Measurements from ENCODE around the gene GRIK5. TPM values are rescaled to one million over a fixed set of nuclear protein-coding genes. Genes with fewer than 3 reads are reported as not detected.

Gene GRIK5
- total RNA-seq, 1 donor from 2014 or later, result 0.09 TPM

- Mint-ChIP-seq H3K4me1 (peaks cover 54% of the 10 kb centered on the region), H3K9me3 (no peaks in the 10 kb centered on the region), H3K27ac (peak overlapping the region; percentile 79), H3K36me3 (ENCODE audit: low read depth) (peaks cover 36% of the 10 kb centered on the region), H3K27me3 (no peaks in the 10 kb centered on the region), H3K4me3 (no peak overlapping the region)
- ChIA-PET CTCF (no interaction called here), POLR2A (interaction anchor here (0.7 to 2.5 kb wide), 3 partner anchors 8 to 90 kb away, joined by 4 to 21 read pairs (median 15); partner anchors contain the start of gene ZNF574)
- ATAC-seq (ENCODE audit: low read depth), result peak; percentile 13
- intact Hi-C loops (cut with micrococcal nuclease), result no loop called here
- no peak for DNase-seq
- no peak for TF ChIP-seq CTCF (IDR thresholded peaks at IDR 0.05)
Measured at GRCh38 chr19:42086188-42086736, 16.3 kb upstream of the GRIK5 start.

GRCh38 chr19:42083537-42083936 lies 13.5 kb upstream of the GRIK5 start:
- Mint-ChIP-seq H3K36me3 (ENCODE audit: low read depth) (peaks cover 45% of the 10 kb centered on the region), H3K9me3 (no peaks in the 10 kb centered on the region), H3K27me3 (no peaks in the 10 kb centered on the region), H3K4me3 (no peak overlapping the region), H3K4me1 (peaks cover 31% of the 10 kb centered on the region), H3K27ac (no peak overlapping the region)
- DNase-seq (no peak), ATAC-seq (ENCODE audit: low read depth) (no peak)
- no peak for TF ChIP-seq CTCF (IDR thresholded peaks at IDR 0.05)
- CTCF ChIA-PET, result no interaction called here
- POLR2A ChIA-PET, result interaction anchor here (2.5 kb wide), 1 partner anchor 7 kb away, joined by 21 read pairs; the partner anchor contains the start of gene ZNF574
- intact Hi-C loops (cut with micrococcal nuclease), result no loop called here

GRCh38 chr19:42081584-42082203 lies 11.7 kb upstream of the GRIK5 start:
- ChIA-PET CTCF (interaction anchor here (0.7 to 1.1 kb wide), 6 partner anchors 27 to 319 kb away, joined by 3 read pairs; no protein-coding TSS in a partner anchor), POLR2A (interaction anchor here (0.6 to 2.4 kb wide), 6 partner anchors 9 to 130 kb away, joined by 3 to 10 read pairs (median 5); no protein-coding TSS in a partner anchor)
- Mint-ChIP-seq H3K27me3 (no peaks in the 10 kb centered on the region), H3K4me3 (no peak overlapping the region), H3K9me3 (no peaks in the 10 kb centered on the region), H3K36me3 (ENCODE audit: low read depth) (peaks cover 59% of the 10 kb centered on the region), H3K27ac (peak overlapping the region; percentile 5), H3K4me1 (peaks cover 35% of the 10 kb centered on the region)
- ATAC-seq (ENCODE audit: low read depth) (peak; percentile 51), DNase-seq (no peak)
- no peak for TF ChIP-seq CTCF (IDR thresholded peaks at IDR 0.05)
- intact Hi-C loops (cut with micrococcal nuclease), result loop anchor here (1.0 kb wide), 2 partner anchors 103 to 215 kb away; no protein-coding TSS in a partner anchor

GRCh38 chr19:42080764-42081375 lies 10.9 kb upstream of the GRIK5 start:
- no peak for TF ChIP-seq CTCF (IDR thresholded peaks at IDR 0.05)
- no peaks in the 10 kb centered on the region for H3K27me3 Mint-ChIP-seq
- H3K9me3 Mint-ChIP-seq, result no peaks in the 10 kb centered on the region
- H3K36me3 Mint-ChIP-seq (ENCODE audit: low read depth), result peaks cover 64% of the 10 kb centered on the region
- peaks cover 34% of the 10 kb centered on the region for H3K4me1 Mint-ChIP-seq
- CTCF ChIA-PET, result interaction anchor here (0.7 to 1.1 kb wide), 5 partner anchors 28 to 320 kb away, joined by 3 read pairs; no protein-coding TSS in a partner anchor
- POLR2A ChIA-PET, result interaction anchor here (0.6 to 2.4 kb wide), 5 partner anchors 10 to 105 kb away, joined by 3 to 10 read pairs (median 6); no protein-coding TSS in a partner anchor
- no peak overlapping the region for H3K4me3 Mint-ChIP-seq
- no peak for DNase-seq
- ATAC-seq (ENCODE audit: low read depth), result no peak
- intact Hi-C loops (cut with micrococcal nuclease), result loop anchor here (1.0 kb wide), 2 partner anchors 103 to 215 kb away; no protein-coding TSS in a partner anchor
- no peak overlapping the region for H3K27ac Mint-ChIP-seq

Data from activated B cell treated with CpG ODN at 0.5 μM for 24 hours (primary cell).